Heart right ventricle (tissue), 16 donors: ENCODE measurements around the gene ARHGEF7. TPM values are rescaled to one million over a fixed set of nuclear protein-coding genes. Genes with fewer than 3 reads are reported as not detected.
A peak's percentile ranks its signal among the peaks of the same experiment; 100 is the strongest.

Experiments used
- ATAC-seq, 8 donors: fragments of 200-7000 bp; cut with Tn5 transposase; one replicate each; pipeline ENCODE4 v1.9.1; 2020; ENCODE audit warnings: mild to moderate bottlenecking in 8 of 8, moderate library complexity in 8 of 8, moderate number of reproducible peaks in 1 of 8
- DNase-seq, 2 donors: peaks; one replicate each; pipeline ENCODE4 v3.0.0-alpha.2; 2020
- H3K27ac ChIP-seq, 10 donors: fragments of 200-600 bp; sonication (generic) in 2 of 10; one replicate each; pipeline versions ENCODE4 v1.5.0 to v1.8.0; 2020 to 2022; ENCODE audit warnings: mild to moderate bottlenecking in 3 of 10
- H3K27me3 ChIP-seq, 7 donors: fragments of 200-600 bp; one replicate each; pipeline ENCODE4 v1.8.0; 2021 to 2022; ENCODE audit warnings: mild to moderate bottlenecking in 2 of 7
- H3K36me3 ChIP-seq, 9 donors: fragments of 200-600 bp; sonication (generic) in 1 of 9; one replicate each; pipeline versions ENCODE4 v1.5.0 to v1.8.0; 2020 to 2022; ENCODE audit warnings: mild to moderate bottlenecking in 2 of 9
- H3K4me1 ChIP-seq, 9 donors: fragments of 200-600 bp; sonication (generic) in 1 of 9; one replicate each; pipeline versions ENCODE4 v1.5.0 to v1.8.0; 2020 to 2022; ENCODE audit warnings: mild to moderate bottlenecking in 4 of 9
- H3K4me3 ChIP-seq, 10 donors: fragments of 200-600 bp; sonication (generic) in 2 of 10; one replicate each; pipeline versions ENCODE4 v1.5.0 to v1.8.0; 2020 to 2022; ENCODE audit warnings: mild to moderate bottlenecking in 7 of 10, moderate library complexity in 2 of 10
- H3K9me3 ChIP-seq, 11 donors: fragments of 200-600 bp in 10 of 11; sonication (generic) in 2 of 11; one replicate each; pipeline versions ENCODE4 v1.5.0 to v1.8.0; 2013 to 2022; ENCODE audit warnings: mild to moderate bottlenecking in 2 of 11, control low read depth in 1 of 11, moderate library complexity in 1 of 11
- WGBS, 2 donors: extraction: QIAGEN DNeasy Blood & Tissue Kit; methylation state at CpG; one replicate each; pipeline ENCODE4 v1.1.7; 2013; ENCODE audit warnings: inconsistent platforms in 1 of 2; 5-methylcytosine and 5-hydroxymethylcytosine counted together
- intact Hi-C, 10 donors: fragments of 100-400 bp; cut with DNase I; formaldehyde crosslinking; loops; one replicate each; pipeline versions ENCODE4 v1.11.1 to v1.14.2; 2022
- polyA plus RNA-seq, 2 donors: library from polyadenylated mRNA; stranded (reverse); fragments of 200-250 nt; gene quantifications; one replicate each; pipeline ENCODE4 v1.2.3, GENCODE V29; 2013
- total RNA-seq, 10 donors: library from RNA; stranded (reverse); fragmentation: NEBNext Ultra II Directional in 3 of 10; extraction: Animal tissue kit (Norgen Biotek cat#: 25700) in 3 of 10; gene quantifications; one replicate each; pipeline versions ENCODE4 v1.2.1 to v1.2.4, GENCODE V29; 2021 to 2023
- TF ChIP-seq, protein P1 (sequence below), 9 donors: fragments of 200-600 bp; sonication (generic) in 2 of 9; IDR thresholded peaks; one replicate each; pipeline versions ENCODE4 v1.5.0 to v1.8.0; 2021 to 2022; ENCODE audit warnings: antibody characterized with exemption in 9 of 9, mild to moderate bottlenecking in 5 of 9, moderate library complexity in 1 of 9
- donor health status: Arrhythmogenic right ventricular cardiomyopathy.
- donor health status: ischemic (EF 13 %, LVEDD 7.1; RV severe dilation, severe dysfunction).
- donor health status: healthy with polysubstance abuse.
- donor health status: DM: no; HTN: yes; CAD: no.
- donor health status: DM: no; HTN: no; CAD: no.
- donor health status: ischemic (EF 25% LVEDD 6.9; RV normal size, moderate dysfunction).
- donor health status: ischemic (EF 25% LVEDD 5.7; RV mildly dilated, moderate dysfunction).
- donor health status: healthy.
- donor health status: DM: yes; HTN: yes; CAD: no.
- donor health status: Ischemic cardiomyopathy.
- donor health status: ischemic (EF 35%, LVEDD 5.7; RV mildly dilated, moderate dysfunction).
- donor health status: nonischemic (EF 11% LVEDD 7.7; RV severe dilation, severe dysfunction).
- donor health status: DM: yes; HTN: yes; CAD: no.
- donor health status: PGD.
- donor health status: ischemic (EF 29% LVEDD 5.4; RV normal size, mild dysfunction).
- donor health status: nonischemic (EF 23%, LVEDD 6.1; RV moderate dilation, normal function).

Gene ARHGEF7
- total and polyA plus RNA-seq, 12 donors, result 18.4 to 56.6 (median 43.1) TPM

DNA sequence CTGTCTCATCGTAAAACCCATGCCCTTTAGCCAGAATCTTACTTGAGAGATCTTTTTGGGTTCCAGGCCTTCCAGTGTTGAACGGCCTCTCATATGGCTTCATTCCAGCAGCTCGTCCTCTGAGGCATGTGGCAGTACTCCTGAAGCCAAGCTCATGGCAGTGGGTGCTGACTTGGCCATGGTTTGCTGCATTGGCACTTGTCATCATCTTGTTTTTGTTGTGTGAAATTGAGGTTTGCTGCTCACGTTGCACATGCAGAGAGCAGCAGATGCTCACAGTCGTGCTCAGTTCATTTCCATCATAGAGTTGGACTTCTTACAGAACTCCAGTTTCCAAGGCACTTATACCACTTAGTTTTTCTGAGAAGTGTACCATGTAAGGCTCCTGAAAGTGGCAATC is 220.2 kb downstream of the ARHGEF7 start:
- peak in 1 of 2 donors; percentile 4 for DNase-seq
- no peaks in the 10 kb centered on the region for H3K27me3 ChIP-seq
- WGBS, 2 donors, result 58 to 71% methylated on average over 5 of the region's 5 CpGs
- no peak overlapping the region for H3K4me3 ChIP-seq
- intact Hi-C loops, result no loop called here
- TF ChIP-seq, protein P1, sequence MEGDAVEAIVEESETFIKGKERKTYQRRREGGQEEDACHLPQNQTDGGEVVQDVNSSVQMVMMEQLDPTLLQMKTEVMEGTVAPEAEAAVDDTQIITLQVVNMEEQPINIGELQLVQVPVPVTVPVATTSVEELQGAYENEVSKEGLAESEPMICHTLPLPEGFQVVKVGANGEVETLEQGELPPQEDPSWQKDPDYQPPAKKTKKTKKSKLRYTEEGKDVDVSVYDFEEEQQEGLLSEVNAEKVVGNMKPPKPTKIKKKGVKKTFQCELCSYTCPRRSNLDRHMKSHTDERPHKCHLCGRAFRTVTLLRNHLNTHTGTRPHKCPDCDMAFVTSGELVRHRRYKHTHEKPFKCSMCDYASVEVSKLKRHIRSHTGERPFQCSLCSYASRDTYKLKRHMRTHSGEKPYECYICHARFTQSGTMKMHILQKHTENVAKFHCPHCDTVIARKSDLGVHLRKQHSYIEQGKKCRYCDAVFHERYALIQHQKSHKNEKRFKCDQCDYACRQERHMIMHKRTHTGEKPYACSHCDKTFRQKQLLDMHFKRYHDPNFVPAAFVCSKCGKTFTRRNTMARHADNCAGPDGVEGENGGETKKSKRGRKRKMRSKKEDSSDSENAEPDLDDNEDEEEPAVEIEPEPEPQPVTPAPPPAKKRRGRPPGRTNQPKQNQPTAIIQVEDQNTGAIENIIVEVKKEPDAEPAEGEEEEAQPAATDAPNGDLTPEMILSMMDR (IDR thresholded peaks at IDR 0.05), result no peak
- no peaks in the 10 kb centered on the region for H3K36me3 ChIP-seq
- peaks cover 0 to 11% (median 0%) of the 10 kb centered on the region in 11 donors for H3K9me3 ChIP-seq
- ATAC-seq, result no peak
- peaks cover 0 to 7% (median 0%) of the 10 kb centered on the region in 9 donors for H3K4me1 ChIP-seq
- no peak overlapping the region for H3K27ac ChIP-seq

DNA sequence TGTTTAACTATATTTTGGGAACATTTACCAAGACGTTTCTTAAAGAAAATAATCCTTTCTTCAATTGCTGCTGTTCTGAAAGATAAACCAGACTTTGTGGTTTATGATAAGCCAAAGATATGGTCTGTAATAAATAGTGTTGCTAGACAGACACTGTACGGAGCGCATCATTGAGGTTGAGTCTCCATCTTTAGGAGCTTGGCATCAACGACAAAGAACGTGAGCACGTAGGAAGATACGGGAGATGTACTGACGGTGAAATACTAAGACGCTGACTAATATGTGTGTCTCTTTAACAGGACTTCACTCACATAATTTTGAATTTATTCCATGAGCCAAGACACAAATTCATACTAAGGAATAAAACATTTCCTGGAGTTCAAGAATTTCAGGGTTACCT is 221.6 kb downstream of the ARHGEF7 start:
- TF ChIP-seq, protein P1 (IDR thresholded peaks at IDR 0.05), result no peak
- no peak overlapping the region for H3K27ac ChIP-seq
- peaks cover 0 to 7% (median 0%) of the 10 kb centered on the region in 9 donors for H3K4me1 ChIP-seq
- peaks cover 0 to 11% (median 0%) of the 10 kb centered on the region in 11 donors for H3K9me3 ChIP-seq
- H3K27me3 ChIP-seq, result no peaks in the 10 kb centered on the region
- H3K4me3 ChIP-seq, result no peak overlapping the region
- no peak for DNase-seq
- 86 to 92% methylated on average over 9 of the region's 9 CpGs for WGBS, 2 donors
- intact Hi-C loops, result no loop called here
- H3K36me3 ChIP-seq, result no peaks in the 10 kb centered on the region
- ATAC-seq, result no peak

GRCh38 chr13:111337206-111337605 is 222.1 kb downstream of the ARHGEF7 start:
- 83 to 85% methylated on average over 4 of the region's 4 CpGs for WGBS, 2 donors
- intact Hi-C loops, result no loop called here
- peak in 1 of 2 donors; percentile 0 for DNase-seq

DNA sequence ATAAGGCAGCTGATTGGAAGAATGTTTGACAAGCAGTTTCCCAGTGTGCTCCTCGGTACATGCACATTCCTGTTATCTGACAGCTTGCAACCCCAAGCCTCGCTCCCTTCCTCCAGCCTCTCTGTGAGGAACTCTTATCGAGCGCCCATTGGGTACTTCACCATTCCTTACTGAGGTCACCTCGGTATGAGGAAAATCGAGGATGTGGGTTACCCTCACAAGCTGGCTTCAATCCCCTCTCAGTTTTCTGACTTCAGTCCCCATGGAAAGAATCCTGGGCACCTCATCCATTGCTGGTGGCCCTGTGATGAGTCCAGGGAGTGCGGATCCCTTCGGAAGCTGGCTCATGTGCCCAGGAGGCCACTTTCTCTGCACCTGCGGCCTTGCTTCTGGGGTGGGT is 222.6 kb downstream of the ARHGEF7 start:
- DNase-seq (peak in 1 of 2 donors; percentile 0), ATAC-seq (no peak)
- no peak overlapping the region for H3K27ac ChIP-seq
- intact Hi-C loops, result no loop called here
- H3K4me1 ChIP-seq, result peaks cover 0 to 7% (median 0%) of the 10 kb centered on the region in 9 donors
- TF ChIP-seq, protein P1 (IDR thresholded peaks at IDR 0.05), result no peak
- 77 to 95% methylated on average over 9 of the region's 9 CpGs for WGBS, 2 donors
- no peaks in the 10 kb centered on the region for H3K36me3 ChIP-seq
- peaks cover 0 to 11% (median 0%) of the 10 kb centered on the region in 11 donors for H3K9me3 ChIP-seq
- H3K27me3 ChIP-seq, result no peaks in the 10 kb centered on the region
- no peak overlapping the region for H3K4me3 ChIP-seq

More at GRCh38 chr13:111337206-111337605, 222.1 kb downstream of the ARHGEF7 start:
- Histone ChIP-seq H3K4me1 (peaks cover 0 to 7% (median 0%) of the 10 kb centered on the region in 9 donors), H3K4me3 (no peak overlapping the region), H3K27me3 (no peaks in the 10 kb centered on the region), H3K36me3 (no peaks in the 10 kb centered on the region), H3K9me3 (peaks cover 0 to 11% (median 0%) of the 10 kb centered on the region in 11 donors), H3K27ac (no peak overlapping the region)
- ATAC-seq, result no peak
- TF ChIP-seq, protein P1 (IDR thresholded peaks at IDR 0.05), result no peak
